Measurements from ENCODE around the gene COIL. TPM values are rescaled to one million over a fixed set of nuclear protein-coding genes. Genes with fewer than 3 reads are reported as not detected.

COIL gene
- total RNA-seq (2016; rRNA removed; fragmentation: Illumina TruSeq; extraction: Trizol) (29.4 and 39.0 TPM in 2 replicates), polyA plus RNA-seq (2011; rRNA removed) (5.7 and 8.1 TPM in 2 replicates), polyA minus RNA-seq (2011; rRNA and poly(A)+ RNA removed; ENCODE audit: low replicate concordance) (4.9 and 6.4 TPM in 2 replicates), Bru-seq, nascent RNA (percentile 83 among the genes with signal in this experiment), BruChase-seq, experiment 1, labeled RNA remaining after a 6-hour chase (percentile 72 among the genes with signal in this experiment), BruChase-seq, experiment 2, labeled RNA remaining after a 2-hour chase (percentile 87 among the genes with signal in this experiment)
- 6.3 and 7.1 TPM in 2 replicates for total RNA-seq (2016; cell fraction: cytosol; rRNA removed; fragmentation: Illumina TruSeq; extraction: Trizol; ENCODE audit: low read depth)
- 30.1 and 39.1 TPM in 2 replicates for total RNA-seq (2016; cell fraction: insoluble cytoplasmic fraction; rRNA removed; fragmentation: Illumina TruSeq; extraction: Trizol)
- 15.5 and 19.2 TPM in 2 replicates for total RNA-seq (2016; cell fraction: membrane; rRNA removed; fragmentation: Illumina TruSeq; extraction: Trizol)
- 22.5 and 22.8 TPM in 2 replicates for total RNA-seq (2016; cell fraction: nucleus; rRNA removed; fragmentation: Illumina TruSeq; extraction: Trizol)
- 3.4 and 4.6 TPM in 2 replicates for polyA plus RNA-seq (2011; cell fraction: cytosol; rRNA removed)
- polyA plus RNA-seq (2011; cell fraction: nucleus; rRNA removed), result 4.1 and 5.2 TPM in 2 replicates
- polyA plus RNA-seq (2012), result 9.5 and 14.7 TPM in 2 replicates
- polyA plus RNA-seq (2016; cell fraction: cytosol; fragmentation: Illumina TruSeq; extraction: Trizol; ENCODE audit: low read depth), result 3.3 and 3.7 TPM in 2 replicates
- polyA plus RNA-seq (2016; cell fraction: insoluble cytoplasmic fraction; fragmentation: Illumina TruSeq; extraction: Trizol; ENCODE audit: low read depth), result 35.9 and 36.8 TPM in 2 replicates
- 6.7 and 7.4 TPM in 2 replicates for polyA plus RNA-seq (2016; cell fraction: membrane; fragmentation: Illumina TruSeq; extraction: Trizol; ENCODE audit: low read depth)
- 29.1 and 29.2 TPM in 2 replicates for polyA plus RNA-seq (2016; cell fraction: nucleus; fragmentation: Illumina TruSeq; extraction: Trizol; ENCODE audit: insufficient read depth, low read depth)
- polyA minus RNA-seq (2011; cell fraction: cytosol; rRNA and poly(A)+ RNA removed), result 3.8 and 4.4 TPM in 2 replicates
- 9.0 and 10.3 TPM in 2 replicates for polyA minus RNA-seq (2011; cell fraction: nucleus; rRNA and poly(A)+ RNA removed)
- long read RNA-seq, experiment 1, transcript COIL-201 (7 exons, 2,650 nt), result major isoform, 14 of 36 reads
- long read RNA-seq, experiment 1, partial matches to known transcripts, result 21 of 36 reads
- long read RNA-seq, experiment 1, other reads (novel, unspliced or antisense), result 1 of 36 reads
- long read RNA-seq, experiment 2, transcript COIL-201 (7 exons, 2,650 nt), result major isoform, 9 of 27 reads
- long read RNA-seq, experiment 2, partial matches to known transcripts, result 17 of 27 reads
- long read RNA-seq, experiment 2, other reads (novel, unspliced or antisense), result 1 of 27 reads

- 6% methylated on average over 55 of the region's 59 CpGs for WGBS (ENCODE audit: low lambda C conversion rate)
- POLR2A ChIA-PET, result interaction anchor here (0.8 to 2.4 kb wide), 4 partner anchors 17 to 127 kb away, joined by 3 to 17 read pairs (median 6); partner anchors contain the start of genes C17orf67, DGKE, SCPEP1 and TRIM25
- peak; percentile 31; the same call in 1 of the 2 replicates for TF ChIP-seq HIC2 (CRISPR knock-in tag; IDR thresholded peaks at IDR 0.05; ENCODE audit: low read depth)
- TF ChIP-seq FOSL1 (CRISPR knock-in tag; IDR thresholded peaks at IDR 0.05; ENCODE audit: borderline replicate concordance), result no peak
- no peak for TF ChIP-seq ZBTB1 (CRISPR knock-in tag; IDR thresholded peaks at IDR 0.05; ENCODE audit: borderline replicate concordance)
- TF ChIP-seq AKAP8 (CRISPR knock-in tag; IDR thresholded peaks at IDR 0.05), result no peak
- no peak for TF ChIP-seq NCOA1 (CRISPR knock-in tag; IDR thresholded peaks at IDR 0.05)
- no peak for TF ChIP-seq ZNF232 (CRISPR knock-in tag; IDR thresholded peaks at IDR 0.05; ENCODE audit: borderline replicate concordance)
- 0 out of 2 replicates have a peak, but pooled peaks have one; percentile 67 for TF ChIP-seq SMYD3 (CRISPR knock-in tag; IDR thresholded peaks at IDR 0.05)
- TF ChIP-seq ZNF460 (CRISPR knock-in tag; IDR thresholded peaks at IDR 0.05; ENCODE audit: borderline replicate concordance), result peak; percentile 33; the same call in 1 of the 2 replicates
- TF ChIP-seq SNAPC2 (CRISPR knock-in tag; IDR thresholded peaks at IDR 0.05), result peak; percentile 71; the same call in 1 of the 2 replicates
- peak; percentile 78 for TF ChIP-seq AGO2 (optimal IDR thresholded peaks at IDR 0.05; ENCODE audit: low read depth, low read length)
- TF ChIP-seq RELA (CRISPR knock-in tag; IDR thresholded peaks at IDR 0.05), result peak; percentile 83; the same call in 1 of the 2 replicates
- TF ChIP-seq ZNF780A (CRISPR knock-in tag; IDR thresholded peaks at IDR 0.05), result peak; percentile 55; the same call in 1 of the 2 replicates
Measured at GRCh38 chr17:56960596-56961538, at the start of gene COIL. TSS of gene COIL (minus strand) at chr17:56961050. CDS start at chr17:56961019, 31 bp downstream.

More at GRCh38 chr17:56960596-56961538, at the start of gene COIL:
- DNase-seq (ENCODE audit: low spot score), result peak; percentile 92
- intact Hi-C loops (cut with micrococcal nuclease; ENCODE audit: unreplicated experiment) (no loop called here), in situ Hi-C loops (cut with HindIII; ENCODE audit: extremely low pct_ligation_motif_present, low pct_unique_long_range_greater_than_20kb) (no loop called here)
- TSS peak; percentile 97 for BruUV-seq (replicated peaks)
- H3K9ac ChIP-seq (ENCODE audit: insufficient read depth, low read depth, low read length), result peak within 1 kb of the TSS; percentile 92
- no peaks in the 10 kb centered on the region; a peak in 2 of 5 replicates for H3K36me3 ChIP-seq (replicated peaks in 1 of 2; ENCODE audit: control insufficient read depth in 1 of 2, insufficient read depth in 2 of 2, low read length in 2 of 2)
- no peaks in the 10 kb centered on the region for H3K9me3 ChIP-seq (ENCODE audit: low read length)
- H3K27me3 ChIP-seq (ENCODE audit: control insufficient read depth in 1 of 2, insufficient read depth in 2 of 2, low read length in 2 of 2), result no peaks in the 10 kb centered on the region
- peak within 1 kb of the TSS; percentile 72 to 92 (median 82) for H3K4me3 ChIP-seq (replicated peaks in 1 of 3; ENCODE audit: insufficient read depth in 1 of 3, low read depth in 2 of 3, low read length in 3 of 3)
- ATAC-seq, result peak; percentile 99
- H3K79me2 ChIP-seq (ENCODE audit: insufficient read depth, low read length), result peaks cover 23% of the 10 kb centered on the region
- peak; percentile 76 for FAIRE-seq
- CTCF ChIA-PET (ENCODE audit: low intra/inter-chr PET ratio, low total read pairs), result interaction anchor here (0.7 to 1.9 kb wide), 3 partner anchors 21 to 369 kb away, joined by 3 to 11 read pairs (median 7); no protein-coding TSS in a partner anchor
- peak within 1 kb of the TSS; percentile 93 for H3K27ac ChIP-seq (ENCODE audit: extremely low read length, insufficient read depth, low read length)
- peaks cover 55% of the 10 kb centered on the region for H3K4me1 ChIP-seq (ENCODE audit: insufficient read depth, low read length)
- peak within 1 kb of the TSS; percentile 42 for H2AFZ ChIP-seq (ENCODE audit: low read length)
- no peaks in the 10 kb centered on the region; the same call in 1 of the 2 replicates for H4K20me1 ChIP-seq (ENCODE audit: insufficient read depth, low read length)
- H3K4me2 ChIP-seq (ENCODE audit: low read depth, low read length), result peak within 1 kb of the TSS; percentile 62
